Activated effector memory CD4-positive, alpha-beta T cell treated with anti-CD3 and anti-CD28 coated beads, Interleukin-2, amount 50 U/mL, for 16 hours (primary cell): ENCODE measurements around the gene SUGCT.

Source experiments
- DNase-seq: peaks from one replicate; pipeline ENCODE4 v3.0.0-alpha.2; 2020

Gene SUGCT

GRCh38 chr7:40753455-40753854, 618.6 kb downstream of the SUGCT start:
- no peak for DNase-seq

GRCh38 chr7:40755438-40755837, 620.6 kb downstream of the SUGCT start:
- no peak for DNase-seq

DNA sequence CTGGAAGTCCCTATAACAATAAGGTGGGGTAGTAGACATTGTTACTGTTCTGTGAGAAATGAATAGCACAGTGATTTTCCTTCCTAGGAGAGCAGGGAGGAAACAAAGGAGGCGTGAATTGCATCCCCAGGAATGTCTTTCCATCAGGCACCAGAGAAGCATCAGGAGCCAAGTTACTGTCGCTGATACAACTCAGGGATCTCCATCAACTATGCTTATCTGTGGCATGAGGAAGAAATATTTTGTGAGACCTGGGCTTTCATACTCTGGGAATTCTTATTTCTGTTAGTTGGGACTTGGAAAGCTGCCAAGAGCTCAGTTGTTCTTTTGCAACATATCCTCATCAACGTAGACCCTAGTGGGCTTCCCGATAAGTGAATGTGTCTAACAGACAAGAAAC, 622.3 kb downstream of the SUGCT start:
- DNase-seq, result no peak

DNA sequence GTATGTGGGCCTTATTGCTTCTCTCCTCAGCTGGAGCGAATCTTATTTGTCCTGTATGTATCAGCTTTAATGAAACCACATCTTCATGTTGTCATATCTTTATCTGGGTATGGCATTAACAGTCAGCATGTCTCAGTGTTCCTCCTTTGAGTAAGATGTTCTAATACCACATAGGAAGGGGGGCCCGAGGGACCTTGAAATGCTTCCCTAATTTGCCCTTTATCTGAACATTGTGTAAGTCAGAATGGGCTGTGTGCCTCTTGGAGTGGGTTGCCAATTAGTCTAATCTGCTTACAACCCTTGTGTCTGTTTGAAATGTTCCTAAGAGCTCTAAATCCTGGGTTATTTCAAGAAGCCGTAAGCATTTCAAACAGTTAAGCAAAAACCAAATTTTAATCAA, 623.8 kb downstream of the SUGCT start:
- DNase-seq, result no peak

GRCh38 chr7:40760293-40760964, 625.6 kb downstream of the SUGCT start:
- no peak for DNase-seq

DNA sequence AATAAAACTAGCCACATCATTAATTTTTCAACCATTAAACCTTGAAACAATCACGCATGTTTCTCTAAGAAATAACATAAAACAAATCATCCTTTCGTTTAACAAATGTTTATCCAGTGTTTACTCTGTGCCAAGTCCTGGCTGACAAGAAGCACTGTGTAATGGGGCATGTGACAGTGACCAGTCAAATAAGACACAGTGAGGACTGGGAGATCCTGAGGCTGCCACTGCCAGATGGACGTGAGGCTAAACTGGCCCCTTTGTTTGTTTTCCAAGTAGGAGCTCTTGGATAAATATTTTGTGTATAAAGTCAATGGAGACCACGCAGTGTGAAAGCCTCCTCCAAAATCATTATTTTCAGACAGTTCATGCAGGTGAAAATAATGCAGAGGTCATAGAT, 626.2 kb downstream of the SUGCT start:
- DNase-seq, result no peak

DNA sequence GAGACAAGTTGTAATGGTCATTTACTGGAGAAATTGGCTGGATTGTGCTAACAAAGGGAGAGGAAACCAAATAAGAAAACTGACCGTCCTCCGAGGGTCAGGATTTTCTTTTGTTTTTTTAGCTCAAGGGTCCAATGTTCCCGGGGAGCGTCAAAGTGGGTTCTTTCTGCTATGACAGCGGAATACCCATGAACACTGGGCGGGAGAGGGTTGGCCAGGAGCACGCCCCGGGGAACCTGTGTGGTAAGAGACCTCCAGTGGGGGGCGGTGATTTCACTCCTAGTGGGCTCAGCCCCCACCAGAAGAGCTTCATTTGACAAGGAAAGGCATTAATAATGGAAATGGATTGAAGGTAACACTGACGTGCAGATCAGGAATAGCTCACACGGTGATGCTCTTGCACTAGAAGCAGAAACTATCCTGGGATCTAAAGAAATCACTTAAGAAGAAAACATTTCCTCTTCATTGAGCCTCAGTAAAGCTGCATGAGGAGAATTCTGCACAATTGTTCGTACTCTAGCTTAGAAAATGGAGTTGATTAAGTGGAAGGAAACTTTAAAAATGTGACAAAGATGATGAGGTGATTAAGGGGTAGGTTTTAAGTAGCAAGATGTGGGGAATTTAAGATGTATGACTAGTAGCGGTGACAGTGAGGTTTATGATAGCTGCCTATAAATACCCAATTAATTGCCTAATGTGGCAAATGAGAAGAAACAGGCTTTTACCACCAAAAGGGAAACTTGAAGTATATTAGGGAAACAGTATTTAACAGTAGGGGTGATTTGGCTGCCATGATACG, 627.2 kb downstream of the SUGCT start:
- DNase-seq, result no peak

GRCh38 chr7:40763319-40764287, 628.8 kb downstream of the SUGCT start:
- DNase-seq, result no peak

DNA sequence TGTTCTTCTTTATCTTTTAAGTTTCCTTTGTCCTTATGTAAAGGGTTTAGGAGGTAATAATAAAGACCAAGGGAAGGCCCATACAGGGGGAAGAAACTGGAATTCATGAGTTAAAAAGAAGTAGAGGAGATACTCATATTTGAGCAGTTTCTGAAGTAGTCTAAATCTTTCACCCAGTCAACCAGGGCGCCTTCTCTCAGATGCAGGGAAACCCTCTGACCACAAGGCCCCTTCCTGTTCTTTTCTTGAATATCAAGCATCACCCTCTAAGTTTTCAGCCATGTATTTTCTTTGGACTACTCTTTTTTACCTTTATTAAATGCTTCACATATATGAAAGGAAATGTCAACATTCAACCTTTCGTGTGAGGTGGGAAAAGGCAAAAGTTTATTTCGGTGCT, 630.8 kb downstream of the SUGCT start:
- no peak for DNase-seq

- no peak for DNase-seq
Observed at GRCh38 chr7:40772096-40772495, 637.3 kb downstream of the SUGCT start.

DNA sequence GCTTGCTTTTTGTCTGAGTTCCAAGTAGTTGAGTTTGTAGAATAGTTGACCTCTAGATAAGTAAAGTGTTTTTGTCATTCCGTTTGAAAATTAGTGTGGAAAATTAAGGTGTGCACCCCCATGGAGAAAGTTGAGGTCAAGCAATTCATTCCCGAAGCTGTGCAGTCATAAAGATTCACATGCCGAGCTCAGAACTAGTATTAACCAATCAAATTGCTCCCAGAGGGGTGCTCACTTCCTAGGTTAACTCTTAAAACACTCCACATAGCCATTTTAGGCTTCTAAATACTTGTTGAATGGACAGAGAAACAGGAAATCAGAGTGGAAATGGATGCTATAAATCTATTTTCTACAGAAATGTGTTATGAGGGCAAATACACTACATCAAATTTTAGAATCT, 638.9 kb downstream of the SUGCT start:
- no peak for DNase-seq

GRCh38 chr7:40775877-40776276, 641.1 kb downstream of the SUGCT start:
- DNase-seq, result no peak

DNA sequence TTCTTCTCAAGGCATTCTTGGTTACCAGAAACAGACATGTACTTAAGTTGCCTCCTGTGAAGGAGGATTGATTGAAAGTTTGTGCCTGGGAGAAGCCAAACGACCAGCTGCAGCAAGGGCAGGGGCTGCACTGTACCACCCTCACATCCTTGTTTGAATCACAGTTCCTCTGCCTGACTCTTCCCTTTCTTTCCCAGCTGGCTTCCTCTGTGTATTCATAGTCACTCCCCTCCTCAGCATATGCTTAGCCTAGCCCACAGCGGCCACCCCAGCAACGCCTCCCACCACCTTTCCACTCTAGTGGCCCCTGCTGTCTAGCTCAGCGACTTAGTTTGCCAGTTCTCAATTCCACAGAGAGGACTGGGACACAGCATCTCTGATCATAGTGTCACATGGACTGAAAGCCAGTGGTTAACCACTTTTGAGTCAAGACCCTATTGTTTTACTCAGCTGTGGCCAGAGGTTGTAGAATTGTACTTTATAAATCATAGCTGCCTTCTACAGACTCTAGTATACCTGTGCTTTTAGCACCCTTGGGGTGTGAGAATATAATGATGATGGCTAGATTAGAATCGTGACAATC, 643.0 kb downstream of the SUGCT start:
- no peak for DNase-seq

- DNase-seq, result no peak
Observed at GRCh38 chr7:40780460-40780859, 645.7 kb downstream of the SUGCT start.

- DNase-seq, result no peak
Observed at GRCh38 chr7:40782836-40783235, 648.0 kb downstream of the SUGCT start.

DNA sequence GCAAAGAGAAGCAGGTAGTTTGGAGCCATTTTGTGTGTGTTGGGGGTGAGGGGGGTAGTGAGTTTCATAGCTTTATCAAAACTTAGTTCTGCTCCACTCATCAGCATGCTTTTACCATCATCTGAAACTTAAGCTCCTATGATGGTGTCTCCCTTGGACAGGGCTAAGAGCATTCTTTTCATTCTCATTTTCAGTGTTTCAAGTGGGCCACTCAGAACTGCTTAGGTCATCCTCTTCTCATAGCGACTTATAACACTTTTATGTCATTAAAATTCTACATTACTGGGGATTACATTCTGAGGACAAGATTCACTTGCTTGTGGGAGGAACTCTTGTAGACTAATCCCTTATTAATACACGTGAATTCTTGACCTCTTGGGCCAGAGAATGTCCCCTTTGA, 649.4 kb downstream of the SUGCT start:
- no peak for DNase-seq

GRCh38 chr7:40786909-40787308, 652.1 kb downstream of the SUGCT start:
- no peak for DNase-seq

DNA sequence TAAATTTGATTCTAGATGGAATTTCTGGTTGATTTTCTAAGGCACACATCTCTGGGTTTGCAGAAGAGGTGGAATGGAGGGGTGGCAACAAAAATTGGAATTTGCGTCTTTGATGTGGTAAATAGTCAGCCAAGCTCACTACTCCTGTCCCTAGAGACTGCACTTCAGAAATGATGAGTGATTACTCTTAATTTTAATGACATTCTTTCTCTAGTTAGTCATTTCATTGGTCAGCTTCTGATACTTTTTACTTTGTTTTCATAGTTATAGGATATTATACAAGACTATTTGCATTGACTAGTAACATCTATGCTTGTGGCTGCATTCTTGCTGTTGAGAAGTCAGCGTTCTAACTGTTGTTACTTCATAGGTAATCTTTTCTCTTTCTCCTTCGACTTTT, 658.3 kb downstream of the SUGCT start:
- no peak for DNase-seq

DNA sequence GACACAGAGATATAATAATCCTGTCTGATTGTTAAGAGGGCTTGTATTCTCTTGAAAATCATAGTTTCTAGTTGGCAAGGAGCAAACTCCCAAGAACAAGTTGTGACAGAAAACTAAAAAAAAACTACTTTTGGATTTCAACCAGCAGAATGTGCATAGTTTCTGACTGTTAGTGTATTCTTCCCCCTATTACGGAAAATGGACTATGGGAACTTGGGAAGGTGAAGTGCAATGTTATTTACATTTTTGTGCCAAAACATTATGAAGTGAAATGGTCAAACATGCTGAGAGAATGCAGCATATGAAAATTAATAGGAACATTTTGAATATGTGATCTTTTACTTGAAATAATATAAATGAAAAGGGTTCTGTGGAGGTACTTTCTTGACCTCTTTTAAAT, 660.8 kb downstream of the SUGCT start:
- no peak for DNase-seq

DNA sequence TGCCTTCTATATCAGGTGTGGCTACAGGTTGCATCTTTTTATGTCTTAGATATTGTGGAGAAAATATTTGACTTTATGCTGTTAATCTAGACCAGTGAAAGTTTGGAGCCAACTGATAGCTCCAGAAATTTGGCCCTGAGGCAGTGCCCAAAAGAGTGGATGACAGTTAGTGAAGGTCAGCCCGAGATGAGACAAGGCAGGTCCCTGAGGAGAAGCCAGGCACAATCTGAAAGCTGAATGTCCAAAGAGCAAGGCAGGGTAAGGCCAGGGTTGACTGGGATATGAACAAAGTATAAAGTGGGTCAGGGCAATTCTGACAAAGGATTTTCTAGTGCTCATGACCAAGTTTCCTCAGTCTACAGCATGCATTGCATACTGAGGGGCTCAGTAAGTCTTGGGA, 661.9 kb downstream of the SUGCT start:
- DNase-seq, result no peak

DNA sequence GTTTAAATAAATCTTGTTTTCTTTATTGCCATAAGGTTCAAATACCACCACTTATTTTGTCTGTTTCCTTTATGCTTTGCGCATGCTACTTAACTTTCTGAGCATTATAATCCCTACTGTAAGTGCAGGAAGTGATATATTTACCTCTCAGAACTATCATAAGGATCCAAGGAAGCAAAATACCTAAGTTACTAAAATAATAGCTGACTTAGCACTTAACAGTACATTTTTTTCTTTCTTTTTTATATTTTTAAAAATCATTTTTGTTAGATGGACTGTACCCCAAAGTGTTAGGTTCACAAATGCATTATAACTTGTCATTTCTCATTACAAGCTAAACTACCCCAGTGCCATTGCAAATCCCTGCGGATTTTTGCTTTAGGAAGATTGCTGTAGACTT, 663.8 kb downstream of the SUGCT start:
- no peak for DNase-seq

DNA sequence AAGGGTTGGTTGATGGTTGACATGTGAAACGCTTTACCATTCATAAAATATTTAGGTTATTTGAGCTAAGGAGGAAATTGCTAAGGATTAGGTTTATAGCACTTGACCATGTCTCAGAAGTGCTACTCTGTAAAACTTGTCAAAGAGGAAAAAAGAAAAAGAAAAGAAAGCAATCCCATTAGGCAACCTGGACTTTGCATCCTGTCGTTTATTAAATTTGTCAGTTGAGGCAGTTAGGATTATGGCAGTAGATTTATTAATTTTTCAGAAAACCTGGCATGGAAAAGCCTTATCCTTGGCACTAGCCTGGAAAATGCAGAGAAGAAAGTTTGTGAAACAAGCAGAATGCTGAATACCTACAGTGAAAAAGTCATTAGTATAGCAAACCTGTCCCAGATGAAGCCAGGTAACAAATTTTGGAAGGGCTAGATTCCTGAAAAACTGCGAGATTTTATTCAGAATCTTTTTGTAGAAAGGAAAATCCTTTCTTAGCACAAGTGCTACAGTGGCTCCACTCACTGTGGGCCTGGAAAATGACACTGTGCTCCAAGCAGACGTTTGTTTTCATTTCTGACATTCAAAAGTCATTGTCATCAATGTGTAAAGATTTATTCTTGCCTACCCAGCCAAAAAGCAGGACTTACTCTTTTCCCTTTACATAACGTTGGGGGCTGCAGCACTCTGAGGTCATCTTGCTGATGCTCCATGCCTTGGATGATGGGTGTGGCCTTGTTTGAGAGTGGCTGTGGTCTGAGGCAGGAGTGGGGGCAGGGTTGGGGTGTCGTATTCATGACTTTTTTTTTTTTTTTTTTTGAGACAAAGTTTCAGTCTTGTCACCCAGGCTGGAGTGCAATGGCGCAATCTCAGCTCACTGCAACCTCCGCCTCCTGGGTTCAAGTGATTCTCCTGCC, 664.9 kb downstream of the SUGCT start:
- DNase-seq, result no peak
